Neural progenitor cell (in vitro differentiated cells): ENCODE results near the gene CMTM8. TPM values are rescaled to one million over a fixed set of nuclear protein-coding genes. Genes with fewer than 3 reads are reported as not detected.
A peak's percentile ranks its signal among the peaks of the same experiment; 100 is the strongest.

Experiments
- DNase-seq: peaks from one replicate; pipeline ENCODE4 v3.0.0-alpha.2; 2016; ENCODE audit warnings: low spot score
- H2AFZ ChIP-seq: fragments of 200-600 bp; sonication (generic); replicated peaks from 2 replicates; pipeline ENCODE4 v1.6.1; 2016; ENCODE audit warnings: antibody characterized with exemption
- H3F3A ChIP-seq: fragments of 200-600 bp; sonication (generic); 2 replicates; pipeline ENCODE4 v1.6.1; 2016; ENCODE audit warnings: antibody characterized with exemption, low read depth
- H3K27ac ChIP-seq: fragments of 200-600 bp; sonication (generic); 2 replicates; pipeline ENCODE4 v1.5.1; 2016; ENCODE audit warnings: mild to moderate bottlenecking
- H3K27me3 ChIP-seq: fragments of 200-600 bp; sonication (generic); 2 replicates; pipeline ENCODE4 v1.6.1; 2016; ENCODE audit warnings: mild to moderate bottlenecking, moderate library complexity
- H3K36me3 ChIP-seq: fragments of 200-600 bp; sonication (generic); 2 replicates; pipeline ENCODE4 v1.5.1; 2016
- H3K4me1 ChIP-seq: fragments of 200-600 bp; sonication (generic); 2 replicates; pipeline ENCODE4 v1.6.1; 2016; ENCODE audit warnings: mixed run types
- H3K4me2 ChIP-seq: fragments of 200-600 bp; sonication (generic); 2 replicates; pipeline ENCODE4 v1.6.1; 2016
- H3K4me3 ChIP-seq: fragments of 200-600 bp; sonication (generic); 2 replicates; pipeline ENCODE4 v1.5.1; 2016
- H3K79me2 ChIP-seq: fragments of 200-600 bp; sonication (generic); 2 replicates; pipeline ENCODE4 v1.6.1; 2016; ENCODE audit warnings: low read depth
- H3K9ac ChIP-seq: fragments of 200-600 bp; sonication (generic); 2 replicates; pipeline ENCODE4 v1.6.1; 2016
- H3K9me3 ChIP-seq: fragments of 200-600 bp; sonication (generic); 2 replicates; pipeline ENCODE4 v1.5.1; 2016; ENCODE audit warnings: low read depth
- H4K20me1 ChIP-seq: fragments of 200-600 bp; sonication (generic); 2 replicates; pipeline ENCODE4 v1.6.1; 2016; ENCODE audit warnings: low read depth
- H3K27ac Mint-ChIP-seq: 3 replicates; pipeline ENCODE4 v1.8.0; 2021; ENCODE audit warnings: mixed read lengths
- H3K27me3 Mint-ChIP-seq: 2 replicates; pipeline ENCODE4 v1.8.0; 2022; ENCODE audit warnings: low read depth, mild to moderate bottlenecking, inconsistent platforms, moderate library complexity, mixed read lengths; ENCODE audit not compliant: insufficient read depth
- H3K36me3 Mint-ChIP-seq: 3 replicates; pipeline ENCODE4 v1.8.0; 2021; ENCODE audit warnings: mixed read lengths
- H3K4me1 Mint-ChIP-seq: 3 replicates; pipeline ENCODE4 v1.8.0; 2021; ENCODE audit warnings: mixed read lengths
- H3K4me3 Mint-ChIP-seq: 3 replicates; pipeline ENCODE4 v1.8.0; 2021; ENCODE audit warnings: mild to moderate bottlenecking, moderate library complexity, mixed read lengths
- H3K9me3 Mint-ChIP-seq: 3 replicates; pipeline ENCODE4 v1.8.0; 2020; ENCODE audit warnings: mixed read lengths
- CTCF ChIP-seq: fragments of 200-600 bp; sonication (generic); IDR thresholded peaks from 2 replicates; pipeline ENCODE4 v1.5.1; 2017; ENCODE audit warnings: antibody characterized with exemption, mild to moderate bottlenecking
- EZH2 ChIP-seq: fragments of 200-600 bp; sonication (generic); IDR thresholded peaks from 2 replicates; pipeline ENCODE4 v1.6.1; 2017; ENCODE audit warnings: antibody characterized with exemption, mild to moderate bottlenecking, moderate library complexity
- EZH2phosphoT487 ChIP-seq: fragments of 200-600 bp; sonication (generic); IDR thresholded peaks from 2 replicates; pipeline ENCODE4 v1.6.1; 2017; ENCODE audit warnings: antibody characterized with exemption
- total RNA-seq: library from RNA; depleted of rRNA; stranded (reverse); fragments of >200 nt; gene quantifications from 2 replicates; pipeline ENCODE4 v1.2.3, GENCODE V29; 2015; ENCODE audit warnings: low replicate concordance

Gene CMTM8
- total RNA-seq, 1 donor from 2014 or later, result 2.1 TPM

GRCh38 chr3:32321095-32321790, 82.8 kb downstream of the CMTM8 start:
- Mint-ChIP-seq H3K27me3 (peaks cover 2% of the 10 kb centered on the region), H3K36me3 (no peaks in the 10 kb centered on the region), H3K9me3 (no peaks in the 10 kb centered on the region), H3K4me1 (peaks cover 71% of the 10 kb centered on the region), H3K4me3 (peak overlapping the region; percentile 39), H3K27ac (peak overlapping the region; percentile 10)
- H3K79me2 ChIP-seq, result peaks cover 10% of the 10 kb centered on the region
- peak overlapping the region; percentile 16 for H3K4me3 ChIP-seq
- H3K36me3 ChIP-seq, result no peaks in the 10 kb centered on the region
- H3K4me2 ChIP-seq, result peak overlapping the region; percentile 53
- H3K27me3 ChIP-seq, result no peaks in the 10 kb centered on the region
- H3K9me3 ChIP-seq, result no peaks in the 10 kb centered on the region
- no peaks in the 10 kb centered on the region for H4K20me1 ChIP-seq
- DNase-seq, result peak; percentile 78
- no peak for TF ChIP-seq EZH2
- no peak for TF ChIP-seq EZH2phosphoT487
- no peak for TF ChIP-seq CTCF
- peaks cover 57% of the 10 kb centered on the region for H3K4me1 ChIP-seq
- H2AFZ ChIP-seq, result peak overlapping the region; percentile 2
- peak overlapping the region; percentile 90 for H3K27ac ChIP-seq
- H3K9ac ChIP-seq, result no peak overlapping the region
- H3F3A ChIP-seq, result peaks cover 50% of the 10 kb centered on the region

DNA sequence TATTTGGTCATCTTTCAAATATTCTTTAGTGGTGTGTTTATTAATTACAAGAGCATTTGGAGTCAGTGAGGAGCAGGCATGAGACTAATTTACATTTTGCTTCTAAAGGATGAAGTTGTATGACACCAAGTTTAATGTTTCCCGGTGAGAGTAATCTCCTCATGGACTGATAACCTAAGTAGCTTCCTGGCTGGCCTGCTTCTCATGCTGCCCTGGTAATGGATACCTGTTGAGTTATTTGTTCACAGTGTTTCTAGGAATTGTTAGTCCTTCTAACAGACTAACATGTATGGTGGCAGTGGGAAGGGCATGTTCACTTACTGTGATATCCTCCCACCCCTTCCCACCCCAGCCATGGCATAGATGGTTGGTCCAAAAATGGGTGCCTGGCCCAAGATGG, 83.8 kb downstream of the CMTM8 start:
- Mint-ChIP-seq H3K4me1 (peaks cover 70% of the 10 kb centered on the region), H3K9me3 (no peaks in the 10 kb centered on the region), H3K27me3 (peaks cover 2% of the 10 kb centered on the region), H3K4me3 (no peak overlapping the region), H3K36me3 (no peaks in the 10 kb centered on the region), H3K27ac (no peak overlapping the region)
- Histone ChIP-seq H3K79me2 (peaks cover 10% of the 10 kb centered on the region), H3F3A (peaks cover 49% of the 10 kb centered on the region), H3K9me3 (no peaks in the 10 kb centered on the region), H4K20me1 (no peaks in the 10 kb centered on the region), H3K27me3 (no peaks in the 10 kb centered on the region), H3K4me3 (no peak overlapping the region), H3K9ac (no peak overlapping the region), H3K4me1 (peaks cover 59% of the 10 kb centered on the region), H3K4me2 (no peak overlapping the region), H3K36me3 (no peaks in the 10 kb centered on the region), H2AFZ (no peak overlapping the region), H3K27ac (no peak overlapping the region)
- TF ChIP-seq CTCF, result no peak
- TF ChIP-seq EZH2phosphoT487, result no peak
- TF ChIP-seq EZH2, result no peak
- no peak for DNase-seq

DNA sequence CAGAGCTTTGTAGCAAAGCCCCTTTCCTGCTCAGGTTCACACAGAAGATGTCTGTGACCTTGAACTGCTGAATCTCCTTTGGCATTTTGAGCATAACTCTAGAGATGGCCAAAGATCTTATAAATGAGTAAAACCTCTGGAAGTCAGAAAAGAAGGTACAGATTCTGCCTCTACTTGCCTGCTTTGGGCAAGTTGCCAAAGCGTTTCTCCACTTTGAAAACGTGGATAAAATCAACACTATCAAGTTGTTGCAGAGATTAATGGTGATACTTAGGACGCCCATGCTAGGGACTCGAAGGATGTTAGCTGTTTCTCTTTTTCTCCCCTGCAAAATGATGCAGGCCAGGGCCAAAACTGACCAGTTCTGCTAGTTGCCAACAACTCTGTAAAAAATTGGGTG, 85.1 kb downstream of the CMTM8 start:
- Mint-ChIP-seq H3K27me3 (peaks cover 2% of the 10 kb centered on the region), H3K27ac (no peak overlapping the region), H3K4me1 (peaks cover 65% of the 10 kb centered on the region)

More for the DNA sequence above, 85.1 kb downstream of the CMTM8 start:
- peaks cover 49% of the 10 kb centered on the region for H3F3A ChIP-seq
- peaks cover 10% of the 10 kb centered on the region for H3K79me2 ChIP-seq
- no peaks in the 10 kb centered on the region for H4K20me1 ChIP-seq
- no peak for DNase-seq
- Mint-ChIP-seq H3K36me3 (no peaks in the 10 kb centered on the region), H3K4me3 (no peak overlapping the region), H3K9me3 (peaks cover 3% of the 10 kb centered on the region)
- no peak overlapping the region for H3K9ac ChIP-seq
- H3K27ac ChIP-seq, result no peak overlapping the region
- TF ChIP-seq CTCF (no peak), EZH2phosphoT487 (no peak), EZH2 (no peak)
- no peaks in the 10 kb centered on the region for H3K27me3 ChIP-seq
- H3K4me1 ChIP-seq, result peaks cover 60% of the 10 kb centered on the region
- H3K36me3 ChIP-seq, result no peaks in the 10 kb centered on the region
- H2AFZ ChIP-seq, result no peak overlapping the region
- no peak overlapping the region for H3K4me3 ChIP-seq
- H3K9me3 ChIP-seq, result no peaks in the 10 kb centered on the region
- H3K4me2 ChIP-seq, result peak overlapping the region; percentile 8
